Panc1 (cell line): ENCODE measurements around the gene PRAMEF20. TPM values are rescaled to one million over a fixed set of nuclear protein-coding genes. Genes with fewer than 3 reads are reported as not detected.

Source experiments
- ATAC-seq: fragments of 200-7000 bp; cut with Tn5 transposase; 2 replicates; pipeline ENCODE4 v1.9.1; 2020; ENCODE audit warnings: mild to moderate bottlenecking, moderate library complexity
- BruUV-seq: library from RNA; stranded (reverse); fragments of 400-500 nt; replicated peaks from 2 replicates; lab custom pipeline; 2021; lab: Mats Ljungman, UMichigan
- CTCF ChIA-PET: fragments of 300-600 bp; sonication (Branson Sonifier 250); formaldehyde crosslinking; loops from one replicate; lab custom pipeline; 2022; ENCODE audit warnings: antibody characterized with exemption; lab: Charles Lee
- POLR2A ChIA-PET: fragments of 300-600 bp; sonication (Branson Sonifier 250); formaldehyde crosslinking; loops from one replicate; lab custom pipeline; 2022; ENCODE audit warnings: antibody characterized with exemption; lab: Charles Lee
- DNase-seq: peaks from one replicate; pipeline ENCODE4 v3.0.0-alpha.2; 2010; ENCODE audit warnings: low read depth, low spot score
- H3K27ac ChIP-seq: 2 replicates; pipeline ENCODE4 v1.5.1; 2011; ENCODE audit warnings: mild to moderate bottlenecking, low read length, inconsistent platforms
- H3K27me3 ChIP-seq: fragments of 200-500 bp; sonication (Bioruptor generic); 2 replicates; pipeline ENCODE4 v1.6.0; 2014; ENCODE audit warnings: low read length, inconsistent platforms; ENCODE audit not compliant: control insufficient read depth, insufficient read depth
- H3K36me3 ChIP-seq: fragments of 200-500 bp; sonication (Bioruptor generic); 2 replicates; pipeline ENCODE4 v1.5.1; 2014; ENCODE audit warnings: inconsistent platforms, mild to moderate bottlenecking, low read length, moderate library complexity; ENCODE audit not compliant: control insufficient read depth, insufficient read depth
- H3K4me1 ChIP-seq: 2 replicates; pipeline ENCODE4 v1.5.1; 2011; ENCODE audit warnings: inconsistent platforms, mild to moderate bottlenecking, low read length, moderate library complexity; ENCODE audit not compliant: control insufficient read depth, insufficient read depth
- H3K4me3 ChIP-seq, 2 experiments: 2 replicates each; pipeline ENCODE4 v1.5.1; 2011 to 2012; ENCODE audit warnings: low read depth in 2 of 2, low read length in 2 of 2, mild to moderate bottlenecking in 2 of 2, inconsistent platforms in 1 of 2, moderate library complexity in 1 of 2
- H3K9me3 ChIP-seq: fragments of 200-500 bp; sonication (Bioruptor generic); 2 replicates; pipeline ENCODE4 v1.5.1; 2014; ENCODE audit warnings: low read depth, mild to moderate bottlenecking, inconsistent platforms, low read length, moderate library complexity; ENCODE audit not compliant: control insufficient read depth, insufficient read depth
- CTCF ChIP-seq: fragments of 450-650 bp; IDR thresholded peaks from 2 replicates; pipeline ENCODE4 v1.5.1; 2017; ENCODE audit warnings: mild to moderate bottlenecking
- POLR2AphosphoS5 ChIP-seq: IDR thresholded peaks from 2 replicates; pipeline ENCODE4 v1.6.1; 2012; ENCODE audit warnings: mild to moderate bottlenecking, low read depth, low read length, moderate library complexity
- SIN3A ChIP-seq: IDR thresholded peaks from 2 replicates; pipeline ENCODE4 v1.6.1; 2012; ENCODE audit warnings: low read depth, mild to moderate bottlenecking, low read length, moderate library complexity, borderline replicate concordance; ENCODE audit not compliant: insufficient read depth
- TCF7L2 ChIP-seq: IDR thresholded peaks from 2 replicates; pipeline ENCODE4 v1.6.1; 2011; ENCODE audit warnings: mild to moderate bottlenecking, low read depth, low read length, inconsistent platforms
- in situ Hi-C: cut with HindIII; loops from 2 replicates; pipeline ENCODE4 v1.10.0; 2016; ENCODE audit warnings: low sequenced_read_pairs, low pct_unique_long_range_greater_than_20kb
- intact Hi-C: fragments of 100-400 bp; cut with micrococcal nuclease; formaldehyde crosslinking; loops from one replicate; pipeline ENCODE4 v1.10.0; 2022; ENCODE audit not compliant: unreplicated experiment
- total RNA-seq: library from RNA; stranded (reverse); gene quantifications from one replicate; pipeline ENCODE4 v1.2.1, GENCODE V29; 2021; ENCODE audit not compliant: unreplicated experiment

PRAMEF20 gene
- total RNA-seq, 1 experiment from 2014 or later = not detected

DNA sequence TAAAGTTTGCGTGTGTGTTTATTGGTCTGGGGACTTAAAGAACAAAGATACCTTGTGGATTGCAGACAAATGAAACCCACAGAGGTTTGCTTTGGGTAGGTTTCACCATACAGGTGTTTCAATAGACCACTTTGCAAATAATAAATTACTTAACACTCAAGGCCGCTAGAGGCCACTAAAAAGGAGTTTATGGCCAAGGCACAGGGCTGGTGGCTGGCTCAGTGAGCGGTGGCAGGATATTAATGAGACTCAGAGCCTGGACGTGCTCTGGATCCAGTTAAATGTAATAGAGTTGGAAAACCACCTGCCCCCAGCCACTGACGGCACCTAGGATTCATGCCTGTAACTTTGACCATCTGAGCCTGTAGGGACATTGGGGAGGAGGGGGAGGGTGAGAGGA lies 59.1 kb downstream of the PRAMEF20 start:
- in situ Hi-C loops = no loop called here
- TF ChIP-seq CTCF (peak; percentile 15; the same call in 1 of the 2 replicates), POLR2AphosphoS5 (no peak), TCF7L2 (no peak), SIN3A (no peak)
- POLR2A ChIA-PET = no interaction called here
- no TSS peak for BruUV-seq
- intact Hi-C loops = no loop called here
- no peak overlapping the region for H3K27ac ChIP-seq
- ATAC-seq (peak; percentile 80), DNase-seq (no peak)
- no peaks in the 10 kb centered on the region for H3K4me1 ChIP-seq
- H3K4me3 ChIP-seq = no peak overlapping the region
- H3K36me3 ChIP-seq = no peaks in the 10 kb centered on the region
- peaks cover 4% of the 10 kb centered on the region; the same call in 1 of the 2 replicates for H3K27me3 ChIP-seq
- H3K9me3 ChIP-seq = no peaks in the 10 kb centered on the region
- CTCF ChIA-PET = no interaction called here

Other genes starting within 250 kb of the PRAMEF20 start
- gene HNRNPCL4, start 244.8 kb upstream of the PRAMEF20 start, total RNA-seq = not detected
- not detected for gene PRAMEF9, start 238.6 kb upstream of the PRAMEF20 start, total RNA-seq
- gene PRAMEF13, start 209.0 kb upstream of the PRAMEF20 start, total RNA-seq = not detected
- not detected for gene PRAMEF18, start 184.3 kb upstream of the PRAMEF20 start, total RNA-seq
- gene PRAMEF5, start 156.3 kb upstream of the PRAMEF20 start, total RNA-seq = not detected
- gene PRAMEF8, start 125.3 kb upstream of the PRAMEF20 start, total RNA-seq = not detected
- gene PRAMEF33, start 106.9 kb upstream of the PRAMEF20 start, total RNA-seq = not detected
- not detected for gene PRAMEF15, start 94.9 kb upstream of the PRAMEF20 start, total RNA-seq
- not detected for gene PRAMEF14, start 63.3 kb upstream of the PRAMEF20 start, total RNA-seq
- gene PRAMEF19, start 38.5 kb upstream of the PRAMEF20 start, total RNA-seq = not detected
- gene PRAMEF17, start 20.8 kb upstream of the PRAMEF20 start, total RNA-seq = not detected
- gene LRRC38, start 103.6 kb downstream of the PRAMEF20 start, total RNA-seq = not detected
- 0.28 TPM for gene PDPN, start 173.4 kb downstream of the PRAMEF20 start, total RNA-seq